HepG2 (cell line): ENCODE results near the gene P4HB. TPM values are rescaled to one million over a fixed set of nuclear protein-coding genes. Genes with fewer than 3 reads are reported as not detected.

ENCODE experiments used
- ATAC-seq: fragments of 200-7000 bp; cut with Tn5 transposase; 3 replicates; pipeline ENCODE4 v1.9.1; 2020; ENCODE audit warnings: mild to moderate bottlenecking, moderate library complexity
- BruUV-seq: library from RNA; stranded (reverse); fragments of 400-500 nt; replicated peaks from 2 replicates; lab custom pipeline; 2021; lab: Mats Ljungman, UMichigan
- CTCF ChIA-PET: fragments of 300-600 bp; formaldehyde crosslinking; extraction: SDS; loops from one replicate; lab custom pipeline; 2021; ENCODE audit warnings: low total read pairs, inconsistent platforms, low intra/inter-chr PET ratio; lab: Yijun Ruan, JAX
- POLR2A ChIA-PET: fragments of 350-600 bp; sonication (Branson Sonifier 250); formaldehyde crosslinking; loops from one replicate; lab custom pipeline; 2020; ENCODE audit warnings: antibody characterized with exemption, inconsistent platforms; lab: Yijun Ruan, JAX
- DNase-seq: peaks from one replicate; pipeline ENCODE4 v3.0.0-alpha.2; 2015; ENCODE audit warnings: low spot score
- FAIRE-seq: peaks from 3 replicates; lab custom pipeline; 2011; peaks lifted over from hg19 to GRCh38; lab: Jason Lieb, UNC
- H2AFZ ChIP-seq: one replicate; pipeline ENCODE4 v1.6.1; 2011; ENCODE audit warnings: low read length, inconsistent platforms
- H3K27ac ChIP-seq: fragments of 300-600 bp; 3 replicates; pipeline ENCODE4 v1.8.0; 2011; ENCODE audit warnings: mixed run types, mild to moderate bottlenecking, mixed read lengths, low read length, inconsistent platforms; ENCODE audit not compliant: insufficient read depth; ENCODE audit errors: extremely low read length
- H3K27me3 ChIP-seq, 2 experiments: fragments of 200-600 bp in 1 of 2; 2 replicates in 1 of 2; 3 replicates in 1 of 2; pipeline versions ENCODE4 v1.6.0 to v1.8.0; 2011; ENCODE audit warnings: low read length in 2 of 2, mild to moderate bottlenecking in 2 of 2, moderate library complexity in 2 of 2, inconsistent platforms in 1 of 2; ENCODE audit not compliant: insufficient read depth in 2 of 2, control insufficient read depth in 1 of 2
- H3K36me3 ChIP-seq, 2 experiments: fragments of 200-600 bp in 1 of 2; replicated peaks in 1 of 2; 2 replicates in 1 of 2; 3 replicates in 1 of 2; pipeline versions ENCODE4 v1.5.1 to v1.8.0; 2011; ENCODE audit warnings: low read length in 2 of 2, inconsistent platforms in 1 of 2; ENCODE audit not compliant: insufficient read depth in 2 of 2, control insufficient read depth in 1 of 2
- H3K4me1 ChIP-seq: 2 replicates; pipeline ENCODE4 v1.5.1; 2012; ENCODE audit warnings: low read length, inconsistent platforms; ENCODE audit not compliant: insufficient read depth
- H3K4me2 ChIP-seq: 2 replicates; pipeline ENCODE4 v1.6.0; 2011; ENCODE audit warnings: low read depth, low read length, inconsistent platforms
- H3K4me3 ChIP-seq, 3 experiments: fragments of 200-600 bp in 1 of 3; sonication (generic), shearing (Covaris generic) in 1 of 3; replicated peaks in 1 of 3; 2 replicates each; pipeline ENCODE4 v1.5.1; 2011 to 2016; ENCODE audit warnings: low read length in 3 of 3, inconsistent platforms in 2 of 3, low read depth in 2 of 3, mild to moderate bottlenecking in 2 of 3, control low read depth in 1 of 3, mixed read lengths in 1 of 3; ENCODE audit not compliant: insufficient read depth in 1 of 3
- H3K79me2 ChIP-seq: one replicate; pipeline ENCODE4 v1.6.1; 2011; ENCODE audit warnings: low read length, inconsistent platforms; ENCODE audit not compliant: insufficient read depth
- H3K9ac ChIP-seq: 2 replicates; pipeline ENCODE4 v1.6.0; 2011; ENCODE audit warnings: mild to moderate bottlenecking, low read depth, low read length, inconsistent platforms; ENCODE audit not compliant: insufficient read depth
- H3K9me3 ChIP-seq: 2 replicates; pipeline ENCODE4 v1.5.1; 2012; ENCODE audit warnings: mild to moderate bottlenecking, low read length
- H4K20me1 ChIP-seq: 2 replicates; pipeline ENCODE4 v1.6.0; 2011; ENCODE audit warnings: inconsistent platforms, mild to moderate bottlenecking, low read length, moderate library complexity; ENCODE audit not compliant: insufficient read depth
- POLR2G ChIP-seq: fragments of 200-400 bp; formaldehyde crosslinking; IDR thresholded peaks from 2 replicates; pipeline ENCODE4 v1.6.1; 2018; ENCODE audit warnings: mild to moderate bottlenecking, low read depth, low read length, moderate library complexity
- SKI ChIP-seq: fragments of 450-650 bp; IDR thresholded peaks from one replicate; pipeline ENCODE4 v1.6.1; 2018; ENCODE audit warnings: mild to moderate bottlenecking; ENCODE audit not compliant: partially characterized antibody
- TOE1 ChIP-seq: sonication (generic); formaldehyde crosslinking; IDR thresholded peaks from 2 replicates; pipeline ENCODE4 v1.4.0; 2020; ENCODE audit warnings: mild to moderate bottlenecking, missing genetic modification reagents
- ZFYVE20 ChIP-seq: sonication (generic); formaldehyde crosslinking; IDR thresholded peaks from 2 replicates; pipeline ENCODE4 v1.8.0; 2023; ENCODE audit warnings: low read depth, mild to moderate bottlenecking, moderate library complexity, missing genetic modification reagents, borderline replicate concordance
- ZNF484 ChIP-seq: sonication (generic); formaldehyde crosslinking; IDR thresholded peaks from 2 replicates; pipeline ENCODE4 v1.5.1; 2020; ENCODE audit warnings: mild to moderate bottlenecking, low read depth, missing genetic modification reagents, borderline replicate concordance
- WGBS: methylation state at CpG from one replicate; pipeline ENCODE4 v1.1.6; 2017; ENCODE audit warnings: low lambda C conversion rate; 5-methylcytosine and 5-hydroxymethylcytosine counted together
- in situ Hi-C: cut with HindIII; loops from 2 replicates; pipeline ENCODE4 v1.10.0; 2017; ENCODE audit warnings: low pct_unique_long_range_greater_than_20kb; ENCODE audit not compliant: extremely low pct_ligation_motif_present
- intact Hi-C: fragments of 100-400 bp; cut with micrococcal nuclease; formaldehyde crosslinking; loops from one replicate; pipeline ENCODE4 v1.10.0; 2022; ENCODE audit not compliant: unreplicated experiment
- polyA plus RNA-seq, 8 experiments: library from polyadenylated mRNA; depleted of rRNA in 3 of 8; stranded (reverse) in 7 of 8; unstranded in 1 of 8; fragments of >200 nt; fragmentation: Illumina TruSeq in 4 of 8; extraction: Trizol in 4 of 8; gene quantifications; 2 replicates each; pipeline versions ENCODE4 v1.2.1 to v1.2.3, GENCODE V29; 2011 to 2016; ENCODE audit warnings: low read depth in 4 of 8, missing spikeins in 1 of 8, mixed read lengths in 1 of 8; ENCODE audit not compliant: insufficient read depth in 1 of 8
- total RNA-seq, 5 experiments: library from RNA; depleted of rRNA; stranded (reverse); fragments of >200 nt; fragmentation: Illumina TruSeq; extraction: Trizol; gene quantifications; 2 replicates each; pipeline ENCODE4 v1.2.3, GENCODE V29; 2016; ENCODE audit warnings: low read depth in 1 of 5
- TF ChIP-seq, protein P1 (sequence below): sonication (generic); formaldehyde crosslinking; conservative IDR thresholded peaks from 2 replicates; pipeline ENCODE4 v1.5.0; 2020; ENCODE audit warnings: missing genetic modification reagents

The P4HB gene
- total and polyA plus RNA-seq, 2 of the 13 experiments (the other 11 are each of a cell fraction or from before 2014, with no cell fraction given): 185 to 782 TPM

DNA sequence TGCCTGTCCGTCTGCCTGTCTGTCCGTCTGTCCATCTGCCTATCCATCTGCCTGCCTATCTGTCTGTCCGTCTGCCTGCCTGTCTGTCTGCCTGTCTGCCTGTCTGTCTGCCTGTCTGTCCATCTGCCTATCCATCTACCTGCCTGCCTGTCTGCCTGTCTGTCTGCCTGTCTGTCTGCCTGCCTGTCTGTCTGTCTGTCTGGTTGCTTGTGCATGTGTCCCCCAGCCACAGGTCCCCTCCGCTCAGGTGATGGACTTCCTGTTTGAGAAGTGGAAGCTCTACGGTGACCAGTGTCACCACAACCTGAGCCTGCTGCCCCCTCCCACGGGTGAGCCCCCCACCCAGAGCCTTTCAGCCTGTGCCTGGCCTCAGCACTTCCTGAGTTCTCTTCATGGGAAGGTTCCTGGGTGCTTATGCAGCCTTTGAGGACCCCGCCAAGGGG is 50.8 kb downstream of the P4HB start:
- CTCF ChIA-PET: no interaction called here
- Histone ChIP-seq H3K27me3 (peaks cover 13 to 62% of the 10 kb centered on the region in 2 experiments), H3K79me2 (no peaks in the 10 kb centered on the region), H3K4me3 (no peak overlapping the region), H3K27ac (no peak overlapping the region), H3K9ac (no peak overlapping the region), H3K36me3 (no peaks in the 10 kb centered on the region), H3K4me2 (no peak overlapping the region), H2AFZ (no peak overlapping the region), H4K20me1 (no peaks in the 10 kb centered on the region), H3K4me1 (peaks cover 33% of the 10 kb centered on the region), H3K9me3 (no peaks in the 10 kb centered on the region)
- no peak for TF ChIP-seq ZNF484 (CRISPR knock-in tag)
- TF ChIP-seq, protein P1, sequence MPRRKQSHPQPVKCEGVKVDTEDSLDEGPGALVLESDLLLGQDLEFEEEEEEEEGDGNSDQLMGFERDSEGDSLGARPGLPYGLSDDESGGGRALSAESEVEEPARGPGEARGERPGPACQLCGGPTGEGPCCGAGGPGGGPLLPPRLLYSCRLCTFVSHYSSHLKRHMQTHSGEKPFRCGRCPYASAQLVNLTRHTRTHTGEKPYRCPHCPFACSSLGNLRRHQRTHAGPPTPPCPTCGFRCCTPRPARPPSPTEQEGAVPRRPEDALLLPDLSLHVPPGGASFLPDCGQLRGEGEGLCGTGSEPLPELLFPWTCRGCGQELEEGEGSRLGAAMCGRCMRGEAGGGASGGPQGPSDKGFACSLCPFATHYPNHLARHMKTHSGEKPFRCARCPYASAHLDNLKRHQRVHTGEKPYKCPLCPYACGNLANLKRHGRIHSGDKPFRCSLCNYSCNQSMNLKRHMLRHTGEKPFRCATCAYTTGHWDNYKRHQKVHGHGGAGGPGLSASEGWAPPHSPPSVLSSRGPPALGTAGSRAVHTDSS (CRISPR knock-in tag): no peak
- 0 out of 2 replicates have a peak, but pooled peaks have one; percentile 45 for TF ChIP-seq ZFYVE20
- peak; percentile 21 for TF ChIP-seq SKI
- TF ChIP-seq TOE1 (CRISPR knock-in tag): no peak
- no peak for TF ChIP-seq POLR2G
- BruUV-seq: no TSS peak
- POLR2A ChIA-PET: no interaction called here
- in situ Hi-C loops (no loop called here), intact Hi-C loops (no loop called here)
- 25% methylated on average over 7 of the region's 7 CpGs for WGBS
- ATAC-seq (no peak), DNase-seq (no peak), FAIRE-seq (no peak)
